ENCODE measurements around the gene PLCD1. TPM values are rescaled to one million over a fixed set of nuclear protein-coding genes. Genes with fewer than 3 reads are reported as not detected.

PLCD1 gene
- polyA plus RNA-seq, 3 donors: 17.7 to 24.0 (median 21.4) TPM

DNA sequence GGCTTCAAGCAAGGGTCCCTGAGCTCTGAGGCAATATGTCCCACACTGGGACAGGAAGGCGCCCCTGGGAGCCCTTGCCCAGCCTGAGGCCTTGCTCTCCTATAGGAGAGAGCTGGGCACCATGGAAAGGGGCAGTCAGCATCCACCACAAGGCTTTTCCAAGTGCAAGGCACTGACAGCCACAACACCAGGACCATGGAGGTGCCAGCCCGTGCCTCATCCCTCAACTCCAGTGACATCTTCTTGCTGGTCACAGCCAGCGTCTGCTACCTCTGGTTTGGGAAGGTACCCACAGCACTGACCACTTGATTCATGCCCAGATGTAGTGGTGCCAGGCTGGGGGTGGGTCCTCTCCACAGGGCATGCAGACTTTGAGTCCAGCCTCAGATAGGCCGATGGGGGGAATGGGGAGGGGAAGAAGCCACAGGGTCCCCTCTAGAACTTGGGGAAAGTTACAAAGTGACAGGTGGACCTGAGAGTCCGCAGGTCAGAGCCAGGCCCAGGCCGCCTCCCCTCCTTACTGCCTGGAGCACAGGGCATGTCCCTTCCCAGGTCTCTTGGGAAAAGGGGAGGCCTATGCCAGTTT, 27.1 kb downstream of the PLCD1 start:
- no peak for DNase-seq

DNA sequence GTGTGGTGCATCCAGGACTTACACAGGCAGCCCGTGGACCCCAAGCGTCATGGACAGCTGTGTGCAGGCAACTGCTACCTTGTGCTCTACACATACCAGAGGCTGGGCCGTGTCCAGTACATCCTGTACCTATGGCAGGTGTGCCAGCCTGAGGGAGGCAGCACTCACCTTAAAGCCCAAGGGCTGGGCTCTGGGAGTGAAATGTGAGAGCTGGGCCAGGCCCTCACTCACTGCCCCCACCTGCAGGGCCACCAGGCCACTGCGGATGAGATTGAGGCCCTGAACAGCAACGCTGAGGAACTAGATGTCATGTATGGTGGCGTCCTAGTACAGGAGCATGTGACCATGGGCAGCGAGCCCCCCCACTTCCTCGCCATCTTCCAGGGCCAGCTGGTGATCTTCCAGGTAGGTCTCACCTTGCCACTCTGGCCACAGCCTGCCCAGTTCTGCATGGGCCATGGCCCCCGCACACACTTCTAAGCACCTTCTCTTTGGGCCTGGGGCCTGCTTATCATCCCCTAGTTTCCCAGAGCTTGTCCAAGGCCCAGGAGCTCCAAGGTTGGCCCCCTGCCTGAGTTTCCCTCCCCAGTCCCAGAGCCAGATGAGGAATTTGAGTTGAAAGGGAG, 27.9 kb downstream of the PLCD1 start:
- no peak for DNase-seq

DNA sequence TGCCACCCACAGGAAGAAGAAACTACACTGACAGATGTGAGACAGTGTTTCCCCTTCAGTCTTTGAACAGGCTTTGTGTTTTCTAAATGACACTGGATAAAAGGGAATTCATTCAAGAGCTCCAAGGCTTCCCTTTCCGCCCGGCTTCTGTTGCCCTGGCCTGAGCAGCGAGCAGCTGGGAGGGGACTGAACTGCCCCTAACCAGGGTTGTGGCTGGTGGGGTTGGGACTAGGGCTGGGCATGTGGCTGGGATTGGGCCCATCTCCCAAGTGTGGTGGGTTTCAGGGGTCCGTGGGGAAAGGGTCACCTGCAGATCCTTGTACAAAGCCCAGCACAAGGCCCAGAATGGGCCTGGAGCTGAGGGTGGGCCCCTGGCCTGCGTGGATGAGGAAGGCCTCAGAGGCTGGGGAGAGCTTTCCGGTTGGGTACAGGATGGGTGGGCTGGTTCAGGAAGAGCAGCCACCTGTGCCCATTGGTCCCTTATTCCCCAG, 28.4 kb downstream of the PLCD1 start:
- DNase-seq: no peak

DNA sequence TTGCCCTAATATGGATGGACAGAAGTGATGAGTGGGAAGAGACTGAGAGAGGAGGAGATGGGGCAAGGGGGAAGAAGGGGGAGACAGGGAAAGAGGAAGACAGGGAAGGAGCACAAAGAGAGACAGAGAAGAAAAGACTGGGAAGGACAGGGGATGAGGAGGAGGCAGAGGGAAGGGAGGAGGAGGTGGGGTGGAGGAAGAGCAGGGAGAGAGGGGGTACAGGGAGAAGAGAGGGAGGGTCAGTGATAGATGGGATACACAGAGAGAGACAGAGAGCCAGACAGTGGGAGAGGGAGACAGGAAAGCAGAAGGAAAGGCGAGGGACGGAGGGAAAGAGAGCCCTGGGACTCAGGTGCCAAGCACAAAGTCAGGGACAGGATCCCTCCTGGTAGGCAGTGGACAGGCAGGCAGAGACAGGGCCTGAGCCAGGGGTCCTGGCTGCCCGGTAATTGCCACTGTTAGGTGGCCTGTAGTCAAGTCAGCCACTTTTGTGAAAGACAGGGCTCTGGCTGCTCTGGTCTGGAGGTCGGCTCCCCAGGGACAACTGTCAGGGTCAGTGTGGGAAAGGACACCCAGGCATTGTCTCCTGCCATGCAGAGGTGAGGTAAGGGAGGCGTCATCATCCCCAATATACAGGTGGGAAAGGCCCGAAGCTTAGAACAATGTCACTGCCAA, 29.1 kb downstream of the PLCD1 start:
- DNase-seq: no peak

DNA sequence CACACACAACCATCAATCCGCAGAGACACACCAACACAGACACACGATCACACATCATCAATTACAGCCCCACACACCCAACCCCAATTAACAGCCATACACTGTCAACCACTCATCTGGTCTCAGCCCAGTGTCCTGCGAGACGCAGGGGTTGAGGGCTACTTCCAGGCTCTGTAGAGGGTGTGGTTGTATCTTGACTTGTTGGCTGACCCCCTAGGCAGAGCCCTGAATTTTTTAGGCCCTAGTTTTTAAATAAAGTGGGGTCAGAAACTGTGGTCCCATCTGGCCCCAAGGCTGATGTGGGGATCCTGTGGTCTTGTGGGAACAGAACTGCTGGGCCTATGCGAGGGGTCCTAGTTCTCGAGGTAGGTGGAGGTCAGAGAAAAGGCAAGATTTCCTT, 29.6 kb downstream of the PLCD1 start:
- DNase-seq: no peak

DNA sequence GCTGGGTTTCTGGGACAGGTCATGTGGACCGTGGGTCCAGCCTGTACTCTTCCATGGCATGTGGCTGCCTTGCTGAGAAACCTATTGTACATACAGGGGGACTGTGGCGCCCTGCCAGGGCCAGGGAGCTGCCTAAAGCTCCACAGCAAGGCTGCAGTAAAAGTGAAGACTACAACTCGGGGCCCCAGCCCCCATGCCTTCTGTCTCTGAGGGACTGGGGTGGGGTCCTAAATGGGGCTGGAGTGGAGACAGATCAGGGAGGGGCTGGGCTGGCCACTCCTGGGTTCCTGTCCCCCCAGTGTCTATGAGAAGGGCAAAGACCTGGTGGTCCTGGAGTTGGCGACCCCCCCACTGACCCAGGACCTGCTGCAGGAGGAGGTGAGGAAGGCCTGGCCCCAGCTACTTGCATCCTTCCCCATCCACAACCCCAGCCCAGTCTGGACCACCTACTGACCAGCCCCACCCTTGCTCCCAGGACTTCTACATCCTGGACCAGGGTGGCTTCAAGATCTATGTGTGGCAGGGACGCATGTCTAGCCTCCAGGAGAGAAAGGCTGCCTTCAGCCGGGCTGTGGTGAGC, 31.6 kb downstream of the PLCD1 start:
- DNase-seq: no peak

DNA sequence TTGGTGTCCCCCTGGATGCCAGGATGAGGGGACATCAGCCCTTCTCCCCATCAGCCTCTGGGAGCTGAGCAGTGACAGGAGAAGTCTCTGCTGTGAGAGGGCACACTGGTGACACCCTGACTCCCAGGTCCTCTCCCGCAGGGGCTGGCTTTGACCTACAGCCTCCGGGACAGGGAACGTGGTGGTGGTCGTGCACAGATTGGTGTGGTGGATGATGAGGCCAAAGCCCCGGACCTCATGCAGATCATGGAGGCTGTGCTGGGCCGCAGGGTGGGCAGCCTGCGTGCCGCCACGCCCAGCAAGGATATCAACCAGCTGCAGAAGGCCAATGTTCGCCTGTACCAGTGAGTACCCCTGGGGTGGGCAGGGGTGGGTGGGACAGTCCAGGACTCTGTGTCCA, 32.1 kb downstream of the PLCD1 start:
- DNase-seq: no peak

DNA sequence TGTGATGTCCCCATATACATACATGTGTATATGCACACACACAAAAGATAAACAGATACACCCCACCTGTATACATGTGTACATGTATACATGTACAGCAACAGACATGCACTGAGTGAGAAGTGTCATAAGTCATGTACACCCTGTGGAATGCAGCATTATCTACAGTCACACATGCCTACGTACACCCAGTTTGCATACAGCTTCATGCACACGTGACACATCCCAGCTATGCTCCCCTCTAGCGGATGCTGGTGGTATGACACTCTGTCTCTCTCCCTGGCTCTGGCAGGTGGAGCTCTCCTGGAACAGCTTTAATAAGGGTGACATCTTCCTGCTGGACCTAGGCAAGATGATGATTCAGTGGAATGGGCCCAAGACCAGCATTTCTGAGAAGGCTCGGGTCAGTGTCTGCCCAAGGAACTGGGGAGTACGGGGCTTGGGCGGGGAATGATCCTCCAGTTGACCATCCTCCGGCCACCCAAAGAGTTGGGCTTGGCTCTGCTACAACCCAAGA, 32.6 kb downstream of the PLCD1 start:
- DNase-seq: peak; percentile 73

DNA sequence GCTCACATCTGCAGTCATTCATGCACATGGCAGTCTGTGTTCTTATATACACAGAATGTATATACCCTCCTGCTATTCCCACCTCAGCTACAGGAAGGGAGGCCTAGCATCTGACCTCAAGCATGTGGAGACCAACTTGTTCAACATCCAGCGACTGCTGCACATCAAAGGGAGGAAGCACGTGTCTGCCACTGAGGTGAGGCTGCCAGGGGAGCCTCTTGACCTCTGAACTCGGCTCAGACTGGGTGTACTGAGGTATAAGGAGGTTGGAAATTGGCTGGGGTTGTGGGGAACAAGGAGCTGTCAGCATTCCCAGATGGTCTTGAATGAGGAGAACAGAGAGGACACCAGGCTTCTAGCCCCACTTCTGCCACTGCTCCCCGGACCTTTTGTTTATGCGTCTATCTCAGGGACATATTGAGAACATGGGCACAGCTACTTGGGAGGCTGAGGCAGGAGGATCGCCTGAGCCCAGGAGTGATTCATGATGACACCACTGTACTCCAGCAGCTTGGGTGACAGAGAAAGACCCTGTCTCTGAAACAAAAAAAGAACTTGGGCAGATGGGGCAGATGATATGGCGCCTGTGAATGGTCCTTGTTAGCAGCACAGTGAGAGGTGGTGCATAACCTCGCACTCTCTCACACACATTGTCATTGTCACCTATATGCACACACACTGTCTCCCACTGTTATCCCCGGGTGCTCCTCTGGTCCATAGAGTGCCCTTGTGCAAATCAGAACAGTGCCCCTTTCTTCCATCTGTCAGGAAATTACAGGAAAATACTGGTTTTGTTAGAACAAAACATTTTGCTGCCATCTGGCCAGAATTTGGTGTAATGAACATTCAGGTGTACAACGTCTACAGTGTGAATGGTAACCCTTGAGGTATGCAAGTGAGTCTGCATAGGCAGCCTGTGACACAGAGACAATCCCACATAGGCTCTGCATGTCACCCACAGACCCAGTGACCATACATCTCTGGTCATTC, 33.5 kb downstream of the PLCD1 start:
- DNase-seq: no peak

DNA sequence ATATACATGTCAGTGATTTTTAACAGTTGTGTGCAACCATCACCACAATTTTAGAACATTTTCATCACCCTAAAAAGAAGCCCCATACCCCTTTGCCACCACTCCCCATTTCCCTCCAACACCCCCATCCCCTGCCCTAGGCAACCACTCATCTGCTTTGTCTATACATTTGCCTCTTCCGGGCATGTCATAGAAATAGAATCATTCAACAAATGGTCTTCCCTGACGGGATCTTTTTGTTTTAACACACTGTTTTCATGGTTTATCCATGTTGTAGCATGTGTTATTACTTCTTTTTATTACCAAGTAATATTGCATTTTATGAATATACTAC, 34.8 kb downstream of the PLCD1 start:
- no peak for DNase-seq

DNA sequence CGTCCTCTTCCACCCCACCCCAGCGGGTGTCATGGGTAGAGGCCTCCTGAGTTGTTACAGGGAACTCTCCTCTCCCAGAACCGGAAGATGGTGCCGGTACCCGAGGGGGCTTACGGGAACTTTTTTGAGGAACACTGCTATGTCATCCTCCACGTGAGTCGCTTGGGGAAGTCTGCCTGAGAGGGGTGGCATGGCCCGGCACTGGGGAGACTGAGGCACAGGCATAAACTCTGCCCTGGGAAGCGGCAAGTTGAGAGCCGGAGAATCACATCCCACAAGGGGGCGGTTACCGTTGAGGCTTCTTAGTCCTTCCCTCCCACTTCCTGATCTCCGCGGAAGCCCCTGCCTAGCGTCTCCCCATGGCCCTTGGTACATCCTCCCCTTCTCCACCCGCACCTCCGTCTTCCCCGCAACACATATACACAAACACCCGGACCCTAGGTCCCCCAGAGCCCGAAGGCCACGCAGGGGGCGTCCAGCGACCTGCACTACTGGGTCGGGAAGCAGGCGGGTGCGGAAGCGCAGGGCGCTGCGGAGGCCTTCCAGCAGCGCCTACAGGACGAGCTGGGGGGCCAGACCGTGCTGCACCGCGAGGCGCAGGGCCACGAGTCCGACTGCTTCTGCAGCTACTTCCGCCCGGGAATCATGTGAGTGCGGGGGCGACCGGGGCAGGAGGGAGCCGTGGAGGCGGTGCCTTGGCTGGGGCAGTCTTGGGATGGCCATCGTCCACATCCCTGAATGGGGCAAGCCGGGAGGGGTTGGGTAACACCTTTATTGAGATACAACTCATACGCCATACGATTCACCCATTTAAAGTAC, 35.4 kb downstream of the PLCD1 start:
- peak; percentile 55 for DNase-seq

DNA sequence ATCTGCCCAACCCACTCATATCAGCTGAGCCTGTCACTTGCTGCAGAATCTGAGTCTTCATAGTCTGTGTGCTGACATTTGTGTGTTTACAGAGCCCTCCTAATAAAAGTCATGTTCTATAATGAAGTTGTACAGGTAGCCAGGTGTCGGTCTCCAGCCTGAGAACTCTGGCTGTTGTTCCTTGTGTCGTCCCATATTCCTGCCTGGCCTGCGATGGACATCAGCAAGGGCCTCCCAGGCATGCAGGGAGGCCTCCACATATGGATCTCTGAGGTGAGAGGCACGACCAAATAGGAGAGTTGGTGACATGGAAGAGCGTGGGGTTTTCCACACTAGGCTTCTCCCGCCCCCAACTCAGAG, 36.0 kb downstream of the PLCD1 start:
- no peak for DNase-seq

DNA sequence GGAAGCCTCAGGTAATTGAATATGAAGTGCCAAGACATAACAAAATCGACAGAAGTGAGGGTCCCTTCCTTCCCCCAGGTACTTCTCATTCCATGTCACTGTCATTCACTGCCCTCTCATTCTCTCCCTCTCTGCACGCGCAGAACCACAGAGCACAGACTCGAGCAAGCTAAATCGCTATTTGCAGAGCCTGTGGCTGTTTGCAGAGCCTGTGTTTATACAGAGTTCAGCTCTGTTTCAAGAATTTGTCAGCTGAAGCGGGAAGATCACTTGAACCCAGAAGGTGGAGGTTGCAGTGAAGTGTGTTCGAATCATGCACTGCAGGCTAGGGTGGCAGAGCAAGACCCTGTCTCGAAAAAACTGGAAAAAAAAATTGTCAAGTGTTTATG, 36.4 kb downstream of the PLCD1 start:
- no peak for DNase-seq

DNA sequence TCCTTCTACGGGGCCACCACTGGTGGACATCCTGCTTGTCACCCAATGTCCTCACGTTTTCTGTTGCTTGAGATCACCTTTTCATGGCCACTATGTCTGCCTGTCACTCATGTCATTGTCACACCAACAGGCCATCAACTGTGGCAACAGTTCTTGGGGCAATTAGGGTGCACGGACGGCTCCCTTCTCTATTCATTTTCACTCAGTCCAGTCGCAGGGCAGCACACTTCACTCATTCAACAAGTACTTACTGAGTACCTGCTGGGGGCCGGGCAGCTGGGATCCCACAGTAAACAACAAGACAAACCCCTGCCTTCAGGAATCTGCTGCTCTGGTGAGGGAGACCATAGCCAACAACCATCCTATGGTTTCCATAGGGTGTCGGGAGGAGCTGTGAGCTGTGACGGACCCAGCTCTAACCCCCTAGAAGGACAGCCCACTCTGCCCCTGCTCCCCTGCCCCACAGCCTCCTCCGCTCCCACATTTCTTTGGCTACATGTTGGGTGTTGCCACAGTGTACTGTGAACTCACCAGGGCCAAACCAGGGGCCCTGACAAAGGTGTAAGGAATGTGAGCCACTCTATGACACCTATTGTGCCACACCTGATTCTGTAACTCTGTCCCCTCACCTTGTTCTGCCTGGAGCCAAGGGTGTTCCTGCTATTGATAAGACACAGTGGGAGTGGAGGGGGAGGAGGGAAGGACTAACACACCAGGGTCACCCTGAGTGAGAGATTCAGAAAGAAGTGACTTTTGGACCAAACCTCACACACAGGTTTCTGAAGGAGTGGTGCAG, 37.0 kb downstream of the PLCD1 start:
- DNase-seq: no peak

DNA sequence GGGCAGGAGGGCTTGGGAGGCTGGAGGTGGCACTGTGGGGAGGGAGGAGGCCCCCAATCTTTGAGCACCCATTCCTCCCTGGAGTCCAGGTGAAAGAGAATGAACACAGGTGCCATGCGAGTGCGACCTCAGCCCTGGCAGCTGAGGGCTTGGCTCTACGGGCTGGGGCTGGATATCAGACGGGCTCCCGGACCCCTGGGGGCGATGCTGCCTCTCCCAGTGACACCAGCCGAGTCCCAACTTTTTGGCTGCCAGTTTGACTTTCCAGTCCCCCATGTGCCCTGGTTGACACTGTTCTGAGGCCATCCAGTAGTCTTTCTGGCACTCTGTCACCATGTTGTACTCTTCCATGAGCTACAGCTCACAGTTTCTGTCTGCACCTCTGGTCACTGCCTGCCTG, 37.6 kb downstream of the PLCD1 start:
- no peak for DNase-seq

DNA sequence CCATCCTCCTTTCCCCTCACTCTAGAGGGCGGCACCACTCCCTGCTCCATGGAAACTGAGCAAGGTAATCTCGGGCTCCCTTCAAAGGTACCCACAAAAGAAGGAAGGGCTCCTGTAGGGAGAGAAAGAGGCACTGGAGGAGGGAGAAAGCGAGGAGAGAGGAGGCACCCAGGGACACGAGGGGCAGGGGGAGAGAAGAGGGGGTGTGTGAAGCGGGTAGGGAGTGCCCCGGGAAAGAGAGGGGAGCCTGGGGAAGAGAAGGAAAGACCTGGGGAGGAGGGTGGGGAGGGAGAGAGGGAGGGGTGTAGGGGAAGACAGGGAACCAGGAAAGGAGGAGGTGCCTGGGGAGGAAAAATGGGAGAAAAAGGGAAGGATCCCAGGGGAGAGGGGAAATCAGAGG, 38.3 kb downstream of the PLCD1 start:
- DNase-seq: no peak

DNA sequence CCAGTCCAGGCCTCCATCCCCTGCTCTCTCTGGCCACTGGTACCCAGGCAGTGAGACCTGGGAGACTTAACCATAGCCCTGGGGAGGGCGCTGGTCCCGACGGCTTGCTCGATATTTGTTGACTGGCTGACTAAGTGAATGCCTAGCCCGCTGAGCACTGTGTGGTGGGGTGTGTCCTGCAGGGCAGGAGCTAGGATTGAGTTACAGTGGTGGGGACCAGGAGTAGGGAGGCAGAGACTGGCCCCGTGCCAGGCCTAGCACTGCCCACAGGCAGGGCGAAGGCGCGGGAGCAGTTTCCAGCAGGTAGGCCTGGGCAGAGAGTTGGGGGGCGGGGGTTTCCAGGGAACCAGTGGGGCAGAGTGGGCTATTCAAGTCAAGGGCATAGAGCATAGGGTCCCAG, 38.9 kb downstream of the PLCD1 start, which contains the start of gene VILL:
Gene VILL (plus strand): TSS at position 260 of the 400 bp plus-strand sequence. CDS start 2,887 bp downstream, outside the sequence.
- DNase-seq: no peak

DNA sequence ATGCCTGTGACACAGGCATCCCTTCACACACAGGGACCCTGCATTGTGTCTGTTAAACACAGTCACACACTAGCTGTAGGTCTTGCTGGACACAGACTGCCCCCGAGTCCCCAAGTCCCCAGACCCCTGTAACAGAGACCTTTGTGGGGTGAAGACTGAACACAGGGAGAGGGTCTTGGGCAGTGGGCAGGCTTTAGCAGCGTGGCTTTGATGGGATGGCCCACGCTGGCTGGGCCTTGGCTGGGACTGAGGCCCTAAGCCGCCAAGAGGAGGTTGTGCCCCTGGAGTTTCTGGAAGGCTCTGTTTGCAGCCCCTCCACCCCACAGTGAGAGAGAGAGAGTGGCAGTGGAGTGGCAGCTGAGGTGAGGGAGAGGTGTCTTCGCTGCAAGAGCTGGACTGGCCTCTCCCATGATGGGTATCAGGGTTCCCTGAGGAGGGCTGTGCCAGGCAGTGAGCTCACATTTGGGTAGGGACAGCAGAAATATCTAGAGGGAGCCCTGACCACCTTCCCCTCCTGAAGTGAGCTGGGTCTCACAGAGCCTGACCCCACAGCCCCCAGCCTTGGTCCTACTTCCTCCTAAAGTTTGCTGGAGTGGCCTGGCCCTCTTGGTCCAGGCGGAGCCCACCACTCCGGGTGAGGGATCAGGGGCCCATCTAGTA, 39.5 kb downstream of the PLCD1 start:
- DNase-seq: no peak

DNA sequence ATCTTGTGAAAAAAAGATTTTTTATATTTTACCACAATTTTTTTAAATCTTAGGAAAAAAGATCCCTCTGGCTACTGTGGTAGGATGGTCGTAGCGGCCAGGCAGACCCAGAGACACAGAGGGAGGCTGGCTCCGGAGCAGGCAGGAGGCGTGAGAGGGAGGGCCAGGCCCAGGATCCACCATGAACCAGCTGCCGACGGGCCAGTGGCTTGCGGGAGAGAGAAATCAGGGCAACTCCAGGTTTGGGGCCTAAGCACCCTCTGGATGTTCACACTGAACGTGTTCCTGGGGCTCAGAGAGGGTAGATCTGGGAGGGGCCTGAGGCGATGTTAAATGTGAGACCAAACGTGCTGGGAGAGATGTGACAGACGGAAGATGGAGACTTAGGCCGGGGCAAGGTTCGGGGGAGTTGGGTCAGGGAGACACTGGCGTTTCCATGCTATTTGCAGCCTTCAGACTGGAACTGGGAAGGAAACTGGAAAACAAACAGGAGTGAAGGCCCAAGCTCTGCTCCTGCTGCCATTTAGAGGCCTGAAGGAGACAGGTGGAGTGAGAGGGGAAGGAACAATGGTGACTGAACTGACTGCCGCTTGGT, 40.4 kb downstream of the PLCD1 start:
- no peak for DNase-seq
